B cell (primary cell): ENCODE results near the gene NBAS. TPM values are rescaled to one million over a fixed set of nuclear protein-coding genes. Genes with fewer than 3 reads are reported as not detected.

Experiments
- ATAC-seq: fragments of 200-7000 bp; cut with Tn5 transposase; one replicate; pipeline ENCODE4 v1.10.0; 2021; ENCODE audit warnings: low read depth, mild to moderate bottlenecking, moderate number of reproducible peaks, moderate library complexity
- CTCF ChIA-PET: fragments of 350-600 bp; sonication (Branson Sonifier 250); formaldehyde crosslinking; loops from one replicate; lab custom pipeline; 2021; ENCODE audit warnings: antibody characterized with exemption, inconsistent platforms; lab: Charles Lee
- POLR2A ChIA-PET: fragments of 350-600 bp; sonication (Branson Sonifier 250); formaldehyde crosslinking; loops from one replicate; lab custom pipeline; 2021; ENCODE audit warnings: antibody characterized with exemption; lab: Charles Lee
- DNase-seq: peaks from one replicate; pipeline ENCODE4 v3.0.0; 2013
- H2AFZ ChIP-seq: 2 replicates; pipeline ENCODE4 v1.6.1; 2012; ENCODE audit warnings: mild to moderate bottlenecking, low read depth, low read length; ENCODE audit not compliant: insufficient read depth, poor library complexity, severe bottlenecking
- H3K27ac ChIP-seq, 2 donors: 1 replicate in 1 of 2; 2 replicates in 1 of 2; pipeline ENCODE4 v1.5.1; 2012 to 2013; ENCODE audit warnings: low read length in 2 of 2, mild to moderate bottlenecking in 2 of 2, moderate library complexity in 1 of 2
- H3K27me3 ChIP-seq, 4 experiments: fragments of 200-600 bp in 1 of 4; sonication (generic) in 1 of 4; replicated peaks in 1 of 4; 1 replicate in 2 of 4; 2 replicates in 2 of 4; pipeline versions ENCODE4 v1.6.1 to v1.7.0; 2013 to 2016; ENCODE audit warnings: low read length in 3 of 4, mild to moderate bottlenecking in 2 of 4, mixed read lengths in 1 of 4, moderate library complexity in 1 of 4; ENCODE audit not compliant: insufficient read depth in 4 of 4, control insufficient read depth in 3 of 4; ENCODE audit errors: control extremely low read depth in 1 of 4
- H3K36me3 ChIP-seq, 2 experiments: replicated peaks in 1 of 2; 1 replicate in 1 of 2; 2 replicates in 1 of 2; pipeline versions ENCODE4 v1.6.1 to v1.7.1; 2013; ENCODE audit warnings: low read length in 1 of 2; ENCODE audit not compliant: insufficient read depth in 2 of 2, control insufficient read depth in 1 of 2; ENCODE audit errors: control extremely low read depth in 1 of 2, extremely low read depth in 1 of 2
- H3K4me1 ChIP-seq, 2 donors: fragments of 200-600 bp in 1 of 2; sonication (generic) in 1 of 2; 1 replicate in 1 of 2; 2 replicates in 1 of 2; pipeline versions ENCODE4 v1.5.1 to v1.6.1; 2013 to 2017; ENCODE audit warnings: low read length in 2 of 2; ENCODE audit not compliant: control insufficient read depth in 2 of 2, insufficient read depth in 2 of 2
- H3K4me2 ChIP-seq: replicated peaks from 2 replicates; pipeline ENCODE3; 2012; ENCODE audit warnings: mild to moderate bottlenecking, low read depth, low read length; ENCODE audit not compliant: poor library complexity, severe bottlenecking
- H3K4me3 ChIP-seq, 5 experiments: fragments of 200-600 bp in 1 of 5; sonication (generic) in 1 of 5; 1 replicate in 3 of 5; 2 replicates in 2 of 5; pipeline versions ENCODE4 v1.5.1 to v1.7.0; 2011 to 2016; ENCODE audit warnings: low read length in 4 of 5, mild to moderate bottlenecking in 4 of 5, low read depth in 2 of 5, control low read depth in 1 of 5, moderate library complexity in 1 of 5; ENCODE audit not compliant: insufficient read depth in 1 of 5; ENCODE audit errors: control extremely low read depth in 1 of 5, extremely low read depth in 1 of 5
- H3K79me2 ChIP-seq: fragments of 200-600 bp; sonication (generic); one replicate; pipeline ENCODE4 v1.6.0; 2016; ENCODE audit warnings: low read length; ENCODE audit not compliant: control insufficient read depth, insufficient read depth
- H3K9ac ChIP-seq: fragments of 200-600 bp; sonication (generic); 2 replicates; pipeline ENCODE4 v1.6.1; 2017; ENCODE audit warnings: mild to moderate bottlenecking, low read length, moderate library complexity
- H3K9me3 ChIP-seq, 3 donors: one replicate each; pipeline versions ENCODE4 v1.6.1 to v1.7.1; 2013; ENCODE audit warnings: low read length in 2 of 3; ENCODE audit not compliant: control insufficient read depth in 2 of 3, insufficient read depth in 1 of 3; ENCODE audit errors: control extremely low read depth in 1 of 3
- H4K20me1 ChIP-seq: 2 replicates; pipeline ENCODE4 v1.6.0; 2012; ENCODE audit warnings: mild to moderate bottlenecking, low read length; ENCODE audit not compliant: insufficient read depth, control insufficient read depth, poor library complexity, severe bottlenecking
- H3K27ac Mint-ChIP-seq: one replicate; pipeline ENCODE4 v1.8.0; 2021; ENCODE audit warnings: mixed read lengths
- H3K27me3 Mint-ChIP-seq: one replicate; pipeline ENCODE4 v1.8.0; 2021; ENCODE audit warnings: mixed read lengths
- H3K4me1 Mint-ChIP-seq: one replicate; pipeline ENCODE4 v1.8.0; 2021; ENCODE audit warnings: mixed read lengths
- H3K4me3 Mint-ChIP-seq: one replicate; pipeline ENCODE4 v1.8.0; 2021; ENCODE audit warnings: mixed read lengths
- H3K9me3 Mint-ChIP-seq: one replicate; pipeline ENCODE4 v1.8.0; 2022; ENCODE audit warnings: mixed read lengths; ENCODE audit not compliant: insufficient read depth
- EZH2 ChIP-seq: IDR thresholded peaks from 2 replicates; pipeline ENCODE4 v1.6.1; 2012; ENCODE audit warnings: borderline replicate concordance, low read depth, mild to moderate bottlenecking, moderate library complexity, low read length; ENCODE audit not compliant: insufficient read depth, poor library complexity, severe bottlenecking
- WGBS: methylation state at CpG from one replicate; pipeline ENCODE4 v1.1.5; 2013; ENCODE audit warnings: missing lambda C conversion rate; ENCODE audit not compliant: insufficient coverage; 5-methylcytosine and 5-hydroxymethylcytosine counted together
- intact Hi-C: fragments of 100-400 bp; cut with micrococcal nuclease; formaldehyde crosslinking; loops from one replicate; pipeline ENCODE4 v1.10.0; 2022
- polyA plus RNA-seq: library from polyadenylated mRNA; depleted of rRNA; stranded (reverse); fragments of >200 nt; gene quantifications from 2 replicates; pipeline ENCODE4 v1.2.3, GENCODE V29; 2012
- total RNA-seq, 2 donors: library from RNA; stranded (reverse); fragments of 120-200 nt in 1 of 2; gene quantifications; 1 replicate in 1 of 2; 2 replicates in 1 of 2; pipeline versions ENCODE4 v1.2.3 to v1.2.4, GENCODE V29; 2013 to 2022
- TF ChIP-seq, protein P1 (sequence below): fragments of 200-600 bp; IDR thresholded peaks from one replicate; pipeline ENCODE4 v1.8.0; 2022; ENCODE audit warnings: antibody characterized with exemption, mild to moderate bottlenecking

NBAS gene
- total and polyA plus RNA-seq, 2 donors (not counting 1 experiment from before 2014, with no cell fraction given): 10.6 to 37.3 TPM

DNA sequence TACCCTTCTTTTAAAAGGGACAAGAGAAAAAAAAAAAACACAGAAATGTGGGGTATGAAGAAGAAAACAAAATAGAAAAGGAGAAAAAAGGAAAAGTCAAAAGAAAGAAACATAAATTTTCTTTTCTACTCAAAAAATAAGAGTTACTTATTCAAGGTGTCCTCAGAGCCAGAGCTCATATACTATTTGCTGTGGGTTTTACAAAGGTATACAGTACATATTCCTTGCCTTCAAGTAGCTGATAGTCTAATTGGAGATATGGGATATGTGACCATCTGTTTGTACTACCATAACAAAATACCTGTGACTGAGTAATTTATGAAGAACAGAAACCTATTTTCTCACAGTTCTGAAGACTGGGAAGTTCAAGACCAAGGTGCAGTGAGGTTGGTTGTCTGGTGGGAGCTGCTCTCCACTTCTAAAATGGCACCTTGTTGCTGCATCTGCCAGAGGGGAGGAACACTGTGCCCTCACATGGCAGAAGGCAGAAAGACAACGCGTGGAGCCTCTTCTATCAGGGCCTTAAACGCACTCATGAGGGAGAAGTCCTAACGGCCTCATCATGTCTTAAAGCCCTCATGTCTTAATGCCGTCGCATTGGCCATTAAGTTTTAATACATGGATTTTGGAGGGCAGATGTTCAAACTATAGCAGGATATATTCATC lies 33.9 kb downstream of the NBAS start:
- Mint-ChIP-seq H3K27ac (no peak overlapping the region), H3K27me3 (no peaks in the 10 kb centered on the region), H3K4me1 (no peaks in the 10 kb centered on the region), H3K9me3 (no peaks in the 10 kb centered on the region), H3K4me3 (no peak overlapping the region)
- H4K20me1 ChIP-seq: no peaks in the 10 kb centered on the region
- no peak overlapping the region for H3K4me3 ChIP-seq
- H3K4me2 ChIP-seq: no peak overlapping the region
- H3K27me3 ChIP-seq: no peaks in the 10 kb centered on the region
- H3K27ac ChIP-seq: no peak overlapping the region
- no peak overlapping the region for H3K9ac ChIP-seq
- TF ChIP-seq, protein P1, sequence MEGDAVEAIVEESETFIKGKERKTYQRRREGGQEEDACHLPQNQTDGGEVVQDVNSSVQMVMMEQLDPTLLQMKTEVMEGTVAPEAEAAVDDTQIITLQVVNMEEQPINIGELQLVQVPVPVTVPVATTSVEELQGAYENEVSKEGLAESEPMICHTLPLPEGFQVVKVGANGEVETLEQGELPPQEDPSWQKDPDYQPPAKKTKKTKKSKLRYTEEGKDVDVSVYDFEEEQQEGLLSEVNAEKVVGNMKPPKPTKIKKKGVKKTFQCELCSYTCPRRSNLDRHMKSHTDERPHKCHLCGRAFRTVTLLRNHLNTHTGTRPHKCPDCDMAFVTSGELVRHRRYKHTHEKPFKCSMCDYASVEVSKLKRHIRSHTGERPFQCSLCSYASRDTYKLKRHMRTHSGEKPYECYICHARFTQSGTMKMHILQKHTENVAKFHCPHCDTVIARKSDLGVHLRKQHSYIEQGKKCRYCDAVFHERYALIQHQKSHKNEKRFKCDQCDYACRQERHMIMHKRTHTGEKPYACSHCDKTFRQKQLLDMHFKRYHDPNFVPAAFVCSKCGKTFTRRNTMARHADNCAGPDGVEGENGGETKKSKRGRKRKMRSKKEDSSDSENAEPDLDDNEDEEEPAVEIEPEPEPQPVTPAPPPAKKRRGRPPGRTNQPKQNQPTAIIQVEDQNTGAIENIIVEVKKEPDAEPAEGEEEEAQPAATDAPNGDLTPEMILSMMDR: no peak
- TF ChIP-seq EZH2: no peak
- H3K9me3 ChIP-seq: no peaks in the 10 kb centered on the region
- intact Hi-C loops: no loop called here
- POLR2A ChIA-PET: no interaction called here
- 92% methylated on average over 2 of the region's 6 CpGs for WGBS
- ATAC-seq (no peak), DNase-seq (no peak)
- H3K36me3 ChIP-seq: peaks cover 3 to 20% of the 10 kb centered on the region in 2 experiments
- H2AFZ ChIP-seq: no peak overlapping the region
- no peaks in the 10 kb centered on the region for H3K79me2 ChIP-seq
- H3K4me1 ChIP-seq: no peaks in the 10 kb centered on the region
- CTCF ChIA-PET: no interaction called here

- no peaks in the 10 kb centered on the region for H3K4me1 ChIP-seq
- H3K27me3 ChIP-seq: no peaks in the 10 kb centered on the region
- intact Hi-C loops: no loop called here
- no peak overlapping the region for H3K9ac ChIP-seq
- TF ChIP-seq, protein P1: no peak
- TF ChIP-seq EZH2: no peak
- Mint-ChIP-seq H3K4me3 (no peak overlapping the region), H3K9me3 (no peaks in the 10 kb centered on the region), H3K27me3 (no peaks in the 10 kb centered on the region), H3K27ac (no peak overlapping the region), H3K4me1 (no peaks in the 10 kb centered on the region)
- no peak overlapping the region for H3K4me3 ChIP-seq
- no peak overlapping the region for H2AFZ ChIP-seq
- no CpG with 5 or more reads among the region's 2 CpGs for WGBS
- CTCF ChIA-PET: no interaction called here
- no peak overlapping the region for H3K27ac ChIP-seq
- H3K79me2 ChIP-seq: no peaks in the 10 kb centered on the region
- DNase-seq (no peak), ATAC-seq (no peak)
- no peak overlapping the region for H3K4me2 ChIP-seq
- no peaks in the 10 kb centered on the region for H4K20me1 ChIP-seq
- H3K36me3 ChIP-seq: peaks cover 3 to 5% of the 10 kb centered on the region in 2 experiments
- POLR2A ChIA-PET: no interaction called here
- no peaks in the 10 kb centered on the region for H3K9me3 ChIP-seq
Observed at GRCh38 chr2:15521641-15522181, 39.4 kb downstream of the NBAS start.
